Neural cell (in vitro differentiated cells): ENCODE results near the gene RAVER1. TPM values are rescaled to one million over a fixed set of nuclear protein-coding genes. Genes with fewer than 3 reads are reported as not detected.

ENCODE experiments used
- H2AFZ ChIP-seq: fragments of 200-600, 300-800 bp; sonication (generic), shearing (Covaris generic); 2 replicates; pipeline ENCODE4 v1.6.0; 2014; ENCODE audit warnings: low read depth, mild to moderate bottlenecking, antibody characterized with exemption, low read length, moderate library complexity
- H3F3A ChIP-seq: fragments of 200-600 bp; shearing (Covaris generic); 2 replicates; pipeline ENCODE4 v1.6.1; 2016; ENCODE audit warnings: mild to moderate bottlenecking, moderate library complexity, mixed read lengths, antibody characterized with exemption, low read length; ENCODE audit not compliant: insufficient read depth, poor library complexity, severe bottlenecking
- H3K27ac ChIP-seq: fragments of 200-600, 300-800 bp; sonication (generic), shearing (Covaris generic); 2 replicates; pipeline ENCODE4 v1.5.1; 2014; ENCODE audit warnings: mild to moderate bottlenecking, low read length, moderate library complexity
- H3K27me3 ChIP-seq: fragments of 300-800, 200-600 bp; sonication (generic), shearing (Covaris generic); 2 replicates; pipeline ENCODE4 v1.6.0; 2014; ENCODE audit warnings: mild to moderate bottlenecking, low read depth, low read length, moderate library complexity; ENCODE audit not compliant: insufficient read depth
- H3K36me3 ChIP-seq: fragments of 300-800, 200-600 bp; sonication (generic), shearing (Covaris generic); 2 replicates; pipeline ENCODE4 v1.5.1; 2014; ENCODE audit warnings: mild to moderate bottlenecking, antibody characterized with exemption, low read length, moderate library complexity; ENCODE audit not compliant: insufficient read depth
- H3K4me2 ChIP-seq: fragments of 300-800, 200-600 bp; sonication (generic), shearing (Covaris generic); 2 replicates; pipeline ENCODE4 v1.6.0; 2014; ENCODE audit warnings: mild to moderate bottlenecking, low read length
- H3K4me3 ChIP-seq: fragments of 300-800, 200-600 bp; sonication (generic), shearing (Covaris generic); 2 replicates; pipeline ENCODE4 v1.5.1; 2014; ENCODE audit warnings: mild to moderate bottlenecking, low read length, moderate library complexity
- H3K79me2 ChIP-seq: fragments of 200-600 bp; shearing (Covaris generic); replicated peaks from 2 replicates; pipeline ENCODE4 v1.6.0; 2014; ENCODE audit warnings: mild to moderate bottlenecking, low read length, moderate library complexity; ENCODE audit not compliant: insufficient read depth
- H3K9ac ChIP-seq: fragments of 300-800, 200-600 bp; sonication (generic), shearing (Covaris generic); 2 replicates; pipeline ENCODE4 v1.6.1; 2016; ENCODE audit warnings: mild to moderate bottlenecking, low read length, mixed read lengths
- H3K9me2 ChIP-seq: fragments of 200-600 bp; shearing (Covaris generic); 2 replicates; pipeline ENCODE4 v1.6.1; 2016; ENCODE audit warnings: mild to moderate bottlenecking, low read length, mixed read lengths; ENCODE audit not compliant: insufficient read depth
- H3K9me3 ChIP-seq: fragments of 200-600, 300-800 bp; sonication (generic), shearing (Covaris generic); 2 replicates; pipeline ENCODE4 v1.6.1; 2016; ENCODE audit warnings: mild to moderate bottlenecking, mixed run types, low read length, moderate library complexity, mixed read lengths
- H4K20me1 ChIP-seq: fragments of 200-600 bp; shearing (Covaris generic); 2 replicates; pipeline ENCODE4 v1.6.1; 2016; ENCODE audit warnings: mild to moderate bottlenecking, mixed run types; ENCODE audit not compliant: insufficient read depth
- CTCF ChIP-seq: fragments of 450-650 bp; IDR thresholded peaks from 2 replicates; pipeline ENCODE4 v1.5.1; 2014; ENCODE audit warnings: antibody characterized with exemption, mild to moderate bottlenecking, moderate library complexity; ENCODE audit not compliant: poor library complexity, severe bottlenecking
- EP300 ChIP-seq: fragments of 450-650 bp; conservative IDR thresholded peaks from 2 replicates; pipeline ENCODE4 v1.6.1; 2014; ENCODE audit warnings: antibody characterized with exemption, mild to moderate bottlenecking, moderate library complexity; ENCODE audit not compliant: poor library complexity, severe bottlenecking
- EZH2 ChIP-seq: fragments of 200-600, 300-800 bp; shearing (Covaris generic), sonication (generic); IDR thresholded peaks from 2 replicates; pipeline ENCODE4 v1.6.1; 2014; ENCODE audit warnings: antibody characterized with exemption, low read length, borderline replicate concordance, mild to moderate bottlenecking; ENCODE audit not compliant: insufficient read depth, poor library complexity, severe bottlenecking
- MXI1 ChIP-seq: fragments of 450-650 bp; conservative IDR thresholded peaks from 2 replicates; pipeline ENCODE4 v1.6.1; 2014; ENCODE audit warnings: antibody characterized with exemption, mild to moderate bottlenecking; ENCODE audit not compliant: poor library complexity, severe bottlenecking
- POLR2AphosphoS5 ChIP-seq: IDR thresholded peaks from 2 replicates; pipeline ENCODE4 v1.6.1; 2012
- RAD21 ChIP-seq: fragments of 450-650 bp; conservative IDR thresholded peaks from 2 replicates; pipeline ENCODE4 v1.6.1; 2014; ENCODE audit warnings: antibody characterized with exemption, mild to moderate bottlenecking, moderate library complexity
- REST ChIP-seq: IDR thresholded peaks from 2 replicates; pipeline ENCODE4 v1.6.1; 2012; ENCODE audit warnings: borderline replicate concordance
- SMC3 ChIP-seq: fragments of 450-650 bp; conservative IDR thresholded peaks from 2 replicates; pipeline ENCODE4 v1.6.1; 2014; ENCODE audit warnings: antibody characterized with exemption, mild to moderate bottlenecking, moderate library complexity; ENCODE audit not compliant: poor library complexity
- TAF1 ChIP-seq: IDR thresholded peaks from 2 replicates; pipeline ENCODE4 v1.6.1; 2012; ENCODE audit warnings: low read depth
- polyA plus RNA-seq: library from polyadenylated mRNA; depleted of rRNA; stranded (reverse); fragments of >200 nt; gene quantifications from 2 replicates; pipeline ENCODE4 v1.2.3, GENCODE V29; 2014

Gene RAVER1
- polyA plus RNA-seq, 1 donor from 2014 or later: 1.3 TPM

- no peaks in the 10 kb centered on the region for H3F3A ChIP-seq
- H3K9ac ChIP-seq: no peak overlapping the region
- H2AFZ ChIP-seq: no peak overlapping the region
- no peaks in the 10 kb centered on the region for H3K27me3 ChIP-seq
- no peaks in the 10 kb centered on the region for H3K36me3 ChIP-seq
- H3K4me3 ChIP-seq: no peak overlapping the region
- TF ChIP-seq POLR2AphosphoS5 (no peak), CTCF (no peak), SMC3 (no peak), EP300 (no peak), TAF1 (no peak), EZH2 (no peak), MXI1 (no peak), REST (no peak), RAD21 (no peak)
- H3K79me2 ChIP-seq: no peaks in the 10 kb centered on the region
- no peak overlapping the region for H3K4me2 ChIP-seq
- no peaks in the 10 kb centered on the region for H3K9me3 ChIP-seq
- H3K9me2 ChIP-seq: no peaks in the 10 kb centered on the region
- H3K27ac ChIP-seq: no peak overlapping the region
- no peaks in the 10 kb centered on the region for H4K20me1 ChIP-seq
Observed at GRCh38 chr19:10279737-10280442, 53.4 kb downstream of the RAVER1 start.

- Histone ChIP-seq H3K27me3 (peaks cover 1% of the 10 kb centered on the region), H3K9me3 (no peaks in the 10 kb centered on the region), H3F3A (no peaks in the 10 kb centered on the region), H3K4me3 (no peak overlapping the region), H3K9ac (no peak overlapping the region), H3K27ac (no peak overlapping the region), H3K9me2 (no peaks in the 10 kb centered on the region), H3K79me2 (no peaks in the 10 kb centered on the region), H3K36me3 (no peaks in the 10 kb centered on the region), H4K20me1 (no peaks in the 10 kb centered on the region), H3K4me2 (no peak overlapping the region), H2AFZ (no peak overlapping the region)
- TF ChIP-seq EZH2: no peak
- TF ChIP-seq TAF1: no peak
- TF ChIP-seq POLR2AphosphoS5: no peak
- no peak for TF ChIP-seq SMC3
- no peak for TF ChIP-seq RAD21
- no peak for TF ChIP-seq MXI1
- no peak for TF ChIP-seq EP300
- no peak for TF ChIP-seq CTCF
- no peak for TF ChIP-seq REST
Observed at GRCh38 chr19:10278935-10279334, 54.4 kb downstream of the RAVER1 start.
